GM23338 (cell line): ENCODE data around the gene CELF2. TPM values are rescaled to one million over a fixed set of nuclear protein-coding genes. Genes with fewer than 3 reads are reported as not detected.

ENCODE experiments used
- ATAC-seq: fragments of 200-7000 bp; cut with Tn5 transposase; 3 replicates; pipeline ENCODE4 v1.9.1; 2020
- DNase-seq: peaks from one replicate; pipeline ENCODE4 v3.0.0-alpha.2; 2015; ENCODE audit warnings: low spot score
- H2AFZ ChIP-seq: fragments of 200-600 bp; sonication (generic); 2 replicates; pipeline ENCODE4 v1.8.0; 2016; ENCODE audit warnings: antibody characterized with exemption, mild to moderate bottlenecking, moderate library complexity
- H3F3A ChIP-seq: fragments of 200-600 bp; sonication (generic); replicated peaks from 2 replicates; pipeline ENCODE4 v1.8.0; 2017; ENCODE audit warnings: antibody characterized with exemption, mixed run types, low read depth
- H3K27ac ChIP-seq: fragments of 200-600 bp; sonication (generic); 2 replicates; pipeline ENCODE4 v1.6.1; 2016; ENCODE audit warnings: low read depth
- H3K27me3 ChIP-seq: fragments of 200-600 bp; sonication (generic); 2 replicates; pipeline ENCODE4 v1.8.0; 2016; ENCODE audit warnings: mild to moderate bottlenecking, mixed run types, moderate library complexity; ENCODE audit not compliant: insufficient read depth
- H3K36me3 ChIP-seq: fragments of 200-600 bp; sonication (generic); 2 replicates; pipeline ENCODE4 v1.8.0; 2016; ENCODE audit warnings: mild to moderate bottlenecking; ENCODE audit not compliant: insufficient read depth
- H3K4me1 ChIP-seq: fragments of 200-600 bp; sonication (generic); 2 replicates; pipeline ENCODE4 v1.8.0; 2016; ENCODE audit warnings: mild to moderate bottlenecking, moderate library complexity; ENCODE audit not compliant: insufficient read depth
- H3K4me2 ChIP-seq: fragments of 200-600 bp; sonication (generic); 2 replicates; pipeline ENCODE4 v1.7.1; 2017; ENCODE audit warnings: mixed run types
- H3K4me3 ChIP-seq: fragments of 200-600 bp; sonication (generic); 2 replicates; pipeline ENCODE4 v1.6.1; 2016; ENCODE audit warnings: mixed run types
- H3K79me2 ChIP-seq: fragments of 200-600 bp; sonication (generic); replicated peaks from 2 replicates; pipeline ENCODE4 v1.8.0; 2017; ENCODE audit warnings: mild to moderate bottlenecking; ENCODE audit not compliant: insufficient read depth
- H3K9me2 ChIP-seq: fragments of 200-600 bp; sonication (generic); 2 replicates; pipeline ENCODE4 v1.8.0; 2017; ENCODE audit not compliant: insufficient read depth
- H4K20me1 ChIP-seq: fragments of 200-600 bp; sonication (generic); replicated peaks from 2 replicates; pipeline ENCODE4 v1.8.0; 2017; ENCODE audit warnings: mild to moderate bottlenecking; ENCODE audit not compliant: insufficient read depth
- H3K27ac Mint-ChIP-seq: 2 replicates; pipeline ENCODE4 v1.8.0; 2020; ENCODE audit warnings: inconsistent platforms, mild to moderate bottlenecking, moderate library complexity, mixed read lengths
- H3K27me3 Mint-ChIP-seq: 3 replicates; pipeline ENCODE4 v1.8.0; 2022; ENCODE audit warnings: low read depth, mild to moderate bottlenecking, moderate library complexity, mixed read lengths, inconsistent platforms; ENCODE audit not compliant: insufficient read depth, poor library complexity
- H3K36me3 Mint-ChIP-seq: 3 replicates; pipeline ENCODE4 v1.8.0; 2021; ENCODE audit warnings: low read depth, mild to moderate bottlenecking, inconsistent platforms, moderate library complexity, mixed read lengths
- H3K4me1 Mint-ChIP-seq: 3 replicates; pipeline ENCODE4 v1.8.0; 2020; ENCODE audit warnings: mild to moderate bottlenecking, inconsistent platforms, mixed read lengths
- H3K4me3 Mint-ChIP-seq: 3 replicates; pipeline ENCODE4 v1.8.0; 2021; ENCODE audit warnings: moderate library complexity, mild to moderate bottlenecking, inconsistent platforms, mixed read lengths
- H3K9me3 Mint-ChIP-seq: 3 replicates; pipeline ENCODE4 v1.8.0; 2020; ENCODE audit warnings: moderate library complexity, mild to moderate bottlenecking, inconsistent platforms, mixed read lengths
- CREB1 ChIP-seq: fragments of 250-450 bp; sonication (Bioruptor Pico); IDR thresholded peaks from 2 replicates; pipeline ENCODE4 v1.5.0; 2020; ENCODE audit warnings: low read depth, mild to moderate bottlenecking, moderate library complexity
- EZH2 ChIP-seq: fragments of 200-600 bp; sonication (generic); IDR thresholded peaks from one replicate; pipeline ENCODE4 v1.8.0; 2017; ENCODE audit warnings: antibody characterized with exemption, mild to moderate bottlenecking, low read depth; ENCODE audit not compliant: unreplicated experiment
- EZH2phosphoT487 ChIP-seq: fragments of 200-600 bp; sonication (generic); IDR thresholded peaks from one replicate; pipeline ENCODE4 v1.8.1; 2018; ENCODE audit warnings: antibody characterized with exemption; ENCODE audit not compliant: unreplicated experiment
- JUNB ChIP-seq: IDR thresholded peaks from one replicate; pipeline ENCODE4 v1.6.1; 2016; ENCODE audit warnings: antibody characterized with exemption; ENCODE audit not compliant: unreplicated experiment
- POLR2AphosphoS5 ChIP-seq: IDR thresholded peaks from 2 replicates; pipeline ENCODE4 v1.6.1; 2016; ENCODE audit warnings: antibody characterized with exemption, low read depth
- STAT1 ChIP-seq: IDR thresholded peaks from one replicate; pipeline ENCODE4 v1.6.1; 2016; ENCODE audit warnings: antibody characterized with exemption; ENCODE audit not compliant: unreplicated experiment
- ZNF114 ChIP-seq: fragments of 250-450 bp; sonication (Bioruptor Pico); IDR thresholded peaks from 2 replicates; pipeline ENCODE4 v1.5.0; 2020; ENCODE audit warnings: mild to moderate bottlenecking, moderate library complexity
- ZNF331 ChIP-seq: fragments of 250-450 bp; sonication (Bioruptor Pico); IDR thresholded peaks from 2 replicates; pipeline ENCODE4 v1.5.0; 2020; ENCODE audit warnings: low read depth, mild to moderate bottlenecking, moderate library complexity
- polyA plus RNA-seq: library from polyadenylated mRNA; unstranded; fragments of >200 nt; fragmentation: Nextera tagmentation; extraction: Ambion mirVana; gene quantifications from 2 replicates; pipeline ENCODE4 v1.2.1, GENCODE V29; 2016
- total RNA-seq: library from RNA; depleted of rRNA; stranded (reverse); fragments of >200 nt; shearing (Covaris generic); gene quantifications from 2 replicates; pipeline ENCODE4 v1.2.3, GENCODE V29; 2014
- TF ChIP-seq, protein P1 (sequence below): IDR thresholded peaks from 2 replicates; pipeline ENCODE4 v1.6.1; 2016; ENCODE audit warnings: antibody characterized with exemption
- TF ChIP-seq, protein P2 (sequence below), 2 experiments: fragments of 200-600 bp in 1 of 2; sonication (generic) in 1 of 2; conservative IDR thresholded peaks; 2 replicates each; pipeline versions ENCODE4 v1.5.1 to v1.6.1; 2016 to 2017; ENCODE audit warnings: antibody characterized with exemption in 2 of 2, low read depth in 2 of 2, mild to moderate bottlenecking in 2 of 2, moderate library complexity in 1 of 2
- TF ChIP-seq, protein P3 (sequence below): IDR thresholded peaks from one replicate; pipeline ENCODE4 v1.6.1; 2018; ENCODE audit warnings: antibody characterized with exemption; ENCODE audit not compliant: unreplicated experiment

CELF2 gene
- total and polyA plus RNA-seq, 2 experiments from 2014 or later, result 18.1 to 22.5 TPM

DNA sequence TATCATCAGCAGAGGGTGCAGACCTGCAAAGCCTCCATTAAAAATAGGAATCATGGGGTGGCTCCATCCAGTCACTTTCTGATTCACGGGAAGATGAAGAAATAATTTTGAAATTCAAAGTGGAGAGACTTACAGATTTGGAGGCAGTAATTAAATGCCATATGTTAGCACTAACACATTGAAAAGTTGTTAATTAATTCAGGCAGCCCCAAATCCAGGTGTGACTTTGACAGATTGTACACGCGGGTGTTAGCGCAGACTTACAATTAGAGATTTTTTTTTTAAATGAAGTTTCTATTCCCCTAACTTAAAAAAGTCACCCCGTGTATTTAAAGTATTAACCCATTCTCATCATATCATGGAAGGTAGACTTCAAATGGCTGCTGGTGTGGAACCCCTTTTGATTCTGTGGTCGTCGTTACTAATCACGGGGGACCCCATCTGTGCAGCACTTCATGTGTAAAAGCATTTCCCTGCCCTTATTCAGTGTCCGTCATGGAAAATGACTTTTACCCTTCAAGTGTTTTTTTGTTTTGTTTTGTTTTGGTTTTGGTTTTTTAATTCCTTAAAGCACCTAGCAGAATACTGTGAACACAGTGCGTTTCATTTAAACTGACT lies 235.8 kb downstream of the CELF2 start:
- Mint-ChIP-seq H3K4me3 (no peak overlapping the region), H3K27me3 (peaks cover 10% of the 10 kb centered on the region), H3K4me1 (peaks cover 25% of the 10 kb centered on the region), H3K36me3 (no peaks in the 10 kb centered on the region), H3K27ac (no peak overlapping the region), H3K9me3 (no peaks in the 10 kb centered on the region)
- H3K27ac ChIP-seq, result no peak overlapping the region
- no peaks in the 10 kb centered on the region for H3K9me2 ChIP-seq
- ATAC-seq (no peak), DNase-seq (no peak)
- H3K36me3 ChIP-seq, result no peaks in the 10 kb centered on the region
- no peaks in the 10 kb centered on the region for H3K79me2 ChIP-seq
- peaks cover 14% of the 10 kb centered on the region for H3K4me1 ChIP-seq
- TF ChIP-seq ZNF331, result no peak
- H3K4me3 ChIP-seq, result no peak overlapping the region
- no peak overlapping the region for H2AFZ ChIP-seq
- H3K27me3 ChIP-seq, result no peaks in the 10 kb centered on the region
- H4K20me1 ChIP-seq, result no peaks in the 10 kb centered on the region; the same call in 1 of the 2 replicates
- H3F3A ChIP-seq, result no peaks in the 10 kb centered on the region
- no peak overlapping the region for H3K4me2 ChIP-seq

DNA sequence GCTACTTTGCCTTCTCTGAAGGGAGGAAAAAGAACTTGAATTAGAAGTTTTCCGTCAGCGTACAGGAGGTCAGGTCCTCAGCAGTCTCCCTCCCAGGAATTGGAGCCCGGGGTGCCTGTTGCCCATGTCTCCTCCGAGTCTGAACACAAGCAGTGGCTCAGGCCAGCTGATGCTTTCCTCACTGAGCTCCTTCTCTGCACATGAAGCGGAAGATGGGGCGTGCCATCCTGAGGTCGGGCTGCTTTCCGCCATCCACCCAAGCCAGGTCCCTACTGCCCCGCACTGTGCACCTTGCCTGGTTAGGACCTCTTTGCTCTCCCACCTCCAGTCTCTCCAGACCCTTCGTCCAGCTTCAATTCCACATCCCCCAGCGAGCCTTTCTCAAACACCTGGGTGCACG lies 237.5 kb downstream of the CELF2 start:
- Histone ChIP-seq H3K79me2 (no peaks in the 10 kb centered on the region), H3K27me3 (no peaks in the 10 kb centered on the region), H4K20me1 (no peaks in the 10 kb centered on the region; the same call in 1 of the 2 replicates), H3K4me2 (no peak overlapping the region), H3K4me1 (no peaks in the 10 kb centered on the region), H3F3A (no peaks in the 10 kb centered on the region), H3K9me2 (no peaks in the 10 kb centered on the region), H2AFZ (no peak overlapping the region), H3K4me3 (no peak overlapping the region), H3K36me3 (no peaks in the 10 kb centered on the region), H3K27ac (no peak overlapping the region)
- no peaks in the 10 kb centered on the region for H3K36me3 Mint-ChIP-seq
- peaks cover 10% of the 10 kb centered on the region for H3K27me3 Mint-ChIP-seq
- peaks cover 13% of the 10 kb centered on the region for H3K4me1 Mint-ChIP-seq
- H3K4me3 Mint-ChIP-seq, result no peak overlapping the region
- no peaks in the 10 kb centered on the region for H3K9me3 Mint-ChIP-seq
- no peak overlapping the region for H3K27ac Mint-ChIP-seq
- no peak for ATAC-seq
- no peak for DNase-seq
- TF ChIP-seq, protein P1, sequence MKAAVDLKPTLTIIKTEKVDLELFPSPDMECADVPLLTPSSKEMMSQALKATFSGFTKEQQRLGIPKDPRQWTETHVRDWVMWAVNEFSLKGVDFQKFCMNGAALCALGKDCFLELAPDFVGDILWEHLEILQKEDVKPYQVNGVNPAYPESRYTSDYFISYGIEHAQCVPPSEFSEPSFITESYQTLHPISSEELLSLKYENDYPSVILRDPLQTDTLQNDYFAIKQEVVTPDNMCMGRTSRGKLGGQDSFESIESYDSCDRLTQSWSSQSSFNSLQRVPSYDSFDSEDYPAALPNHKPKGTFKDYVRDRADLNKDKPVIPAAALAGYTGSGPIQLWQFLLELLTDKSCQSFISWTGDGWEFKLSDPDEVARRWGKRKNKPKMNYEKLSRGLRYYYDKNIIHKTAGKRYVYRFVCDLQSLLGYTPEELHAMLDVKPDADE, result no peak
- TF ChIP-seq EZH2phosphoT487 (no peak), ZNF114 (CRISPR knock-in tag) (no peak), ZNF331 (no peak), EZH2 (no peak), CREB1 (CRISPR knock-in tag) (no peak), JUNB (no peak), STAT1 (no peak), POLR2AphosphoS5 (no peak)
- TF ChIP-seq, protein P2, sequence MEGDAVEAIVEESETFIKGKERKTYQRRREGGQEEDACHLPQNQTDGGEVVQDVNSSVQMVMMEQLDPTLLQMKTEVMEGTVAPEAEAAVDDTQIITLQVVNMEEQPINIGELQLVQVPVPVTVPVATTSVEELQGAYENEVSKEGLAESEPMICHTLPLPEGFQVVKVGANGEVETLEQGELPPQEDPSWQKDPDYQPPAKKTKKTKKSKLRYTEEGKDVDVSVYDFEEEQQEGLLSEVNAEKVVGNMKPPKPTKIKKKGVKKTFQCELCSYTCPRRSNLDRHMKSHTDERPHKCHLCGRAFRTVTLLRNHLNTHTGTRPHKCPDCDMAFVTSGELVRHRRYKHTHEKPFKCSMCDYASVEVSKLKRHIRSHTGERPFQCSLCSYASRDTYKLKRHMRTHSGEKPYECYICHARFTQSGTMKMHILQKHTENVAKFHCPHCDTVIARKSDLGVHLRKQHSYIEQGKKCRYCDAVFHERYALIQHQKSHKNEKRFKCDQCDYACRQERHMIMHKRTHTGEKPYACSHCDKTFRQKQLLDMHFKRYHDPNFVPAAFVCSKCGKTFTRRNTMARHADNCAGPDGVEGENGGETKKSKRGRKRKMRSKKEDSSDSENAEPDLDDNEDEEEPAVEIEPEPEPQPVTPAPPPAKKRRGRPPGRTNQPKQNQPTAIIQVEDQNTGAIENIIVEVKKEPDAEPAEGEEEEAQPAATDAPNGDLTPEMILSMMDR (conservative IDR thresholded peaks at IDR 0.05; ENCODE audit: low read depth in 2 of 2), result no peak
- TF ChIP-seq, protein P3, sequence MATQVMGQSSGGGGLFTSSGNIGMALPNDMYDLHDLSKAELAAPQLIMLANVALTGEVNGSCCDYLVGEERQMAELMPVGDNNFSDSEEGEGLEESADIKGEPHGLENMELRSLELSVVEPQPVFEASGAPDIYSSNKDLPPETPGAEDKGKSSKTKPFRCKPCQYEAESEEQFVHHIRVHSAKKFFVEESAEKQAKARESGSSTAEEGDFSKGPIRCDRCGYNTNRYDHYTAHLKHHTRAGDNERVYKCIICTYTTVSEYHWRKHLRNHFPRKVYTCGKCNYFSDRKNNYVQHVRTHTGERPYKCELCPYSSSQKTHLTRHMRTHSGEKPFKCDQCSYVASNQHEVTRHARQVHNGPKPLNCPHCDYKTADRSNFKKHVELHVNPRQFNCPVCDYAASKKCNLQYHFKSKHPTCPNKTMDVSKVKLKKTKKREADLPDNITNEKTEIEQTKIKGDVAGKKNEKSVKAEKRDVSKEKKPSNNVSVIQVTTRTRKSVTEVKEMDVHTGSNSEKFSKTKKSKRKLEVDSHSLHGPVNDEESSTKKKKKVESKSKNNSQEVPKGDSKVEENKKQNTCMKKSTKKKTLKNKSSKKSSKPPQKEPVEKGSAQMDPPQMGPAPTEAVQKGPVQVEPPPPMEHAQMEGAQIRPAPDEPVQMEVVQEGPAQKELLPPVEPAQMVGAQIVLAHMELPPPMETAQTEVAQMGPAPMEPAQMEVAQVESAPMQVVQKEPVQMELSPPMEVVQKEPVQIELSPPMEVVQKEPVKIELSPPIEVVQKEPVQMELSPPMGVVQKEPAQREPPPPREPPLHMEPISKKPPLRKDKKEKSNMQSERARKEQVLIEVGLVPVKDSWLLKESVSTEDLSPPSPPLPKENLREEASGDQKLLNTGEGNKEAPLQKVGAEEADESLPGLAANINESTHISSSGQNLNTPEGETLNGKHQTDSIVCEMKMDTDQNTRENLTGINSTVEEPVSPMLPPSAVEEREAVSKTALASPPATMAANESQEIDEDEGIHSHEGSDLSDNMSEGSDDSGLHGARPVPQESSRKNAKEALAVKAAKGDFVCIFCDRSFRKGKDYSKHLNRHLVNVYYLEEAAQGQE, result no peak
